Prostate gland (tissue), 2 donors: ENCODE results near the gene CHN1.

Source experiments
- POLR2A ChIP-seq: fragments of 450-650 bp; IDR thresholded peaks from one replicate; pipeline ENCODE4 v1.6.1; 2016; ENCODE audit warnings: antibody characterized with exemption, mild to moderate bottlenecking
- TF ChIP-seq, protein P1 (sequence below), 4 experiments: fragments of 200-600 bp in 2 of 4; fragments of 450-650 bp in 2 of 4; sonication (generic) in 2 of 4; IDR thresholded peaks; 1 replicate in 3 of 4; 2 replicates in 1 of 4; pipeline ENCODE4 v1.5.1; 2016 to 2019; ENCODE audit warnings: antibody characterized with exemption in 4 of 4, mild to moderate bottlenecking in 2 of 4, moderate library complexity in 2 of 4

DNA sequence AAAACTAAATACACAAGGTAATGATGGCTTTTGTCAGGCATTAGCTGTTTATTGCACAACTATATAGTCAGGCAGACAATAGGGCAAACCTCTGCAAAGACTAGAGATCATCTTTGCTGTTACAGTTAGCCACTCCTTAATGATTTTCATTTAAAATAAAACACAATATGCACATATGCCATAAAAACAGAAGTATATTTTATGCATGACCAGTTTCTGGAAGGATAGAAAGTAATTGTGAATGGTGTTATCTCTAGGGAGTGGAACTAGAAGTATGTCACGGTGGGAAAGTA is 102.0 kb downstream of the CHN1 start:
- TF ChIP-seq, protein P1, sequence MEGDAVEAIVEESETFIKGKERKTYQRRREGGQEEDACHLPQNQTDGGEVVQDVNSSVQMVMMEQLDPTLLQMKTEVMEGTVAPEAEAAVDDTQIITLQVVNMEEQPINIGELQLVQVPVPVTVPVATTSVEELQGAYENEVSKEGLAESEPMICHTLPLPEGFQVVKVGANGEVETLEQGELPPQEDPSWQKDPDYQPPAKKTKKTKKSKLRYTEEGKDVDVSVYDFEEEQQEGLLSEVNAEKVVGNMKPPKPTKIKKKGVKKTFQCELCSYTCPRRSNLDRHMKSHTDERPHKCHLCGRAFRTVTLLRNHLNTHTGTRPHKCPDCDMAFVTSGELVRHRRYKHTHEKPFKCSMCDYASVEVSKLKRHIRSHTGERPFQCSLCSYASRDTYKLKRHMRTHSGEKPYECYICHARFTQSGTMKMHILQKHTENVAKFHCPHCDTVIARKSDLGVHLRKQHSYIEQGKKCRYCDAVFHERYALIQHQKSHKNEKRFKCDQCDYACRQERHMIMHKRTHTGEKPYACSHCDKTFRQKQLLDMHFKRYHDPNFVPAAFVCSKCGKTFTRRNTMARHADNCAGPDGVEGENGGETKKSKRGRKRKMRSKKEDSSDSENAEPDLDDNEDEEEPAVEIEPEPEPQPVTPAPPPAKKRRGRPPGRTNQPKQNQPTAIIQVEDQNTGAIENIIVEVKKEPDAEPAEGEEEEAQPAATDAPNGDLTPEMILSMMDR (IDR thresholded peaks at IDR 0.05): no peak
- TF ChIP-seq POLR2A: no peak
